A549 (cell line): ENCODE results near the gene SYNC. TPM values are rescaled to one million over a fixed set of nuclear protein-coding genes. Genes with fewer than 3 reads are reported as not detected.
"Not testable (repeated sequence)": the region's sequence is repeated elsewhere in the genome, so short reads cannot be mapped to it uniquely, and the experiment has no call there.

Experiments used
- ATAC-seq, 2 experiments: fragments of 200-7000 bp in 1 of 2; fragments of >200 bp in 1 of 2; cut with Nextera tagmentation in 1 of 2; cut with Tn5 transposase in 1 of 2; 3 replicates each; pipeline versions ENCODE4 v1.8.0 to v1.9.1; 2018 to 2020; ENCODE audit warnings: mild to moderate bottlenecking in 1 of 2, moderate library complexity in 1 of 2
- CTCF ChIA-PET: fragments of 300-600 bp; sonication (Branson Sonifier 250); formaldehyde crosslinking; extraction: SDS; loops from one replicate; lab custom pipeline; 2021; ENCODE audit warnings: antibody characterized with exemption, inconsistent platforms; lab: Yijun Ruan, JAX
- POLR2A ChIA-PET: fragments of 350-600 bp; formaldehyde crosslinking; extraction: SDS; loops from one replicate; lab custom pipeline; 2021; ENCODE audit warnings: antibody characterized with exemption, inconsistent platforms; lab: Yijun Ruan, JAX
- DNase-seq, 2 experiments: peaks; one replicate each; pipeline versions ENCODE4 v3.0.0 to v3.0.0-alpha.2; 2011 to 2016; ENCODE audit warnings: low read depth in 1 of 2, low spot score in 1 of 2
- FAIRE-seq: peaks from 2 replicates; lab custom pipeline; 2011; peaks lifted over from hg19 to GRCh38; lab: Jason Lieb, UNC
- H3K27ac ChIP-seq, 2 experiments: fragments of >200 bp; sonication (Bioruptor Twin); formaldehyde crosslinking; 3 replicates each; pipeline ENCODE4 v1.5.1; 2016 to 2017
- H3K4me1 ChIP-seq: fragments of >200 bp; sonication (Bioruptor Twin); formaldehyde crosslinking; 3 replicates; pipeline ENCODE4 v1.6.1; 2016
- H3K4me2 ChIP-seq: fragments of >200 bp; sonication (Bioruptor Twin); formaldehyde crosslinking; 3 replicates; pipeline ENCODE4 v1.6.1; 2016
- H3K4me3 ChIP-seq: fragments of >200 bp; sonication (Bioruptor Twin); formaldehyde crosslinking; 3 replicates; pipeline ENCODE4 v1.5.1; 2016
- H3K9me3 ChIP-seq: fragments of >200 bp; sonication (Bioruptor Twin); formaldehyde crosslinking; 3 replicates; pipeline ENCODE4 v1.6.1; 2016
- ATOH8 ChIP-seq: fragments of 250-450 bp; sonication (Bioruptor Pico); IDR thresholded peaks from 2 replicates; pipeline ENCODE4 v1.5.0; 2020; ENCODE audit warnings: low read depth, mild to moderate bottlenecking, moderate library complexity
- CEBPB ChIP-seq, 2 experiments: fragments of >200 bp in 1 of 2; sonication (Bioruptor Twin) in 1 of 2; formaldehyde crosslinking in 1 of 2; IDR thresholded peaks; 2 replicates each; pipeline ENCODE4 v1.6.1; 2012 to 2016
- ELK1 ChIP-seq: fragments of 150-350 bp; IDR thresholded peaks from 2 replicates; pipeline ENCODE4 v1.6.1; 2014; ENCODE audit warnings: low read depth, mild to moderate bottlenecking, low read length
- EP300 ChIP-seq, 2 experiments: fragments of >200 bp; sonication (Bioruptor Twin); formaldehyde crosslinking; IDR thresholded peaks; 2 replicates in 1 of 2; 3 replicates in 1 of 2; pipeline ENCODE4 v1.6.1; 2016 to 2017
- FOSL2 ChIP-seq, 2 experiments: fragments of 450-650 bp in 1 of 2; fragments of >200 bp in 1 of 2; sonication (Bioruptor Twin) in 1 of 2; formaldehyde crosslinking; IDR thresholded peaks; 2 replicates each; pipeline versions ENCODE4 v1.5.0 to v1.6.1; 2016 to 2020; ENCODE audit warnings: mild to moderate bottlenecking in 1 of 2, moderate library complexity in 1 of 2
- HDAC2 ChIP-seq: fragments of 200-600 bp; sonication (generic); IDR thresholded peaks from 2 replicates; pipeline ENCODE4 v1.6.1; 2016
- HES2 ChIP-seq: fragments of >200 bp; sonication (Bioruptor Twin); formaldehyde crosslinking; IDR thresholded peaks from 2 replicates; pipeline ENCODE4 v1.6.1; 2016
- HOXA7 ChIP-seq: fragments of 250-450 bp; sonication (Bioruptor Pico); IDR thresholded peaks from 2 replicates; pipeline ENCODE4 v1.5.0; 2020; ENCODE audit warnings: mild to moderate bottlenecking, moderate library complexity
- HOXB5 ChIP-seq: fragments of 250-450 bp; sonication (Bioruptor Pico); IDR thresholded peaks from 2 replicates; pipeline ENCODE4 v1.5.0; 2020; ENCODE audit warnings: mild to moderate bottlenecking, moderate library complexity
- JUN ChIP-seq, 2 experiments: fragments of >200 bp; sonication (Bioruptor Twin); formaldehyde crosslinking; IDR thresholded peaks; 2 replicates in 1 of 2; 3 replicates in 1 of 2; pipeline ENCODE4 v1.6.1; 2016 to 2017
- KDM1A ChIP-seq: fragments of 200-600 bp; sonication (generic); IDR thresholded peaks from 2 replicates; pipeline ENCODE4 v1.6.1; 2016; ENCODE audit warnings: low read depth, mild to moderate bottlenecking
- NFE2L2 ChIP-seq: fragments of 150-350 bp; conservative IDR thresholded peaks from 2 replicates; pipeline ENCODE4 v1.6.1; 2014; ENCODE audit warnings: low read length
- NPAS2 ChIP-seq: fragments of 250-450 bp; sonication (Bioruptor Pico); IDR thresholded peaks from 2 replicates; pipeline ENCODE4 v1.8.0; 2022; ENCODE audit warnings: mild to moderate bottlenecking, moderate library complexity, borderline replicate concordance
- PBX3 ChIP-seq: IDR thresholded peaks from 2 replicates; pipeline ENCODE4 v1.6.1; 2012
- RCOR1 ChIP-seq: fragments of 150-350 bp; IDR thresholded peaks from 2 replicates; pipeline ENCODE4 v1.6.1; 2014; ENCODE audit warnings: antibody characterized with exemption, low read length, low read depth
- SMC3 ChIP-seq: fragments of >200 bp; sonication (Bioruptor Twin); formaldehyde crosslinking; IDR thresholded peaks from 3 replicates; pipeline ENCODE4 v1.6.1; 2018; ENCODE audit warnings: inconsistent platforms
- SREBF2 ChIP-seq: fragments of 450-650 bp; IDR thresholded peaks from 2 replicates; pipeline ENCODE4 v1.6.1; 2014; ENCODE audit warnings: mild to moderate bottlenecking, moderate library complexity
- USF2 ChIP-seq: fragments of 450-650 bp; IDR thresholded peaks from 2 replicates; pipeline ENCODE4 v1.6.1; 2014; ENCODE audit warnings: antibody characterized with exemption
- ZFP36 ChIP-seq: fragments of 450-650 bp; IDR thresholded peaks from 2 replicates; pipeline ENCODE4 v1.6.1; 2014; ENCODE audit warnings: borderline replicate concordance; ENCODE audit not compliant: partially characterized antibody
- ZNF302 ChIP-seq: fragments of 250-450 bp; sonication (Bioruptor Pico); IDR thresholded peaks from 2 replicates; pipeline ENCODE4 v1.9.0; 2021; ENCODE audit warnings: inconsistent platforms, mild to moderate bottlenecking, moderate library complexity
- ZSCAN20 ChIP-seq: fragments of 250-450 bp; sonication (Bioruptor Pico); IDR thresholded peaks from 2 replicates; pipeline ENCODE4 v1.8.0; 2022; ENCODE audit warnings: mild to moderate bottlenecking, moderate library complexity
- WGBS: methylation state at CpG from one replicate; pipeline ENCODE4 v1.1.6; 2017; ENCODE audit errors: missing lambda C conversion rate; 5-methylcytosine and 5-hydroxymethylcytosine counted together
- polyA plus RNA-seq, 4 experiments: library from polyadenylated mRNA; depleted of rRNA in 3 of 4; stranded (reverse); fragments of >200 nt; fragmentation: RNase III in 1 of 4; extraction: RNeasy Plus Mini Kit Qiagen cat#74134 plus additional on column Dnase treatment in 1 of 4; gene quantifications; 2 replicates in 3 of 4; 3 replicates in 1 of 4; pipeline ENCODE4 v1.2.3, GENCODE V29; 2011 to 2017

Gene SYNC
- polyA plus RNA-seq, 2 of the 4 experiments (the other 2 are of a cell fraction): 7.7 to 12.0 TPM

GRCh38 chr1:32647308-32648134 is 55.0 kb downstream of the SYNC start:
- ChIA-PET POLR2A (no interaction called here), CTCF (interaction anchor here (0.6 kb wide), 2 partner anchors 118 to 344 kb away, joined by 3 read pairs; no protein-coding TSS in a partner anchor)
- Histone ChIP-seq H3K27ac (no peak overlapping the region), H3K9me3 (no peaks in the 10 kb centered on the region), H3K4me3 (no peak overlapping the region), H3K4me1 (peaks cover 10% of the 10 kb centered on the region), H3K4me2 (peak overlapping the region; percentile 8; the same call in 1 of the 3 replicates)
- FAIRE-seq (no peak), ATAC-seq (no peak), DNase-seq (no peak)
- WGBS: 93% methylated on average over 6 of the region's 6 CpGs
- TF ChIP-seq ELK1: no peak
- TF ChIP-seq HOXA7 (CRISPR knock-in tag): no peak
- no peak for TF ChIP-seq ATOH8
- no peak for TF ChIP-seq FOSL2 (IDR thresholded peaks at IDR 0.05)
- TF ChIP-seq FOSL2 (CRISPR knock-in tag; IDR thresholded peaks at IDR 0.05): no peak
- TF ChIP-seq HES2: no peak
- no peak for TF ChIP-seq PBX3
- TF ChIP-seq EP300 (IDR thresholded peaks at IDR 0.05): no peak

- no peak overlapping the region for H3K4me2 ChIP-seq
- H3K9me3 ChIP-seq: no peaks in the 10 kb centered on the region
- ATAC-seq: no peak
- H3K4me3 ChIP-seq: no peak overlapping the region
- TF ChIP-seq ZSCAN20: no peak
- CTCF ChIA-PET: interaction anchor here (0.6 to 1.1 kb wide), 3 partner anchors 56 to 199 kb away, joined by 3 to 4 read pairs (median 3); no protein-coding TSS in a partner anchor
- no peak overlapping the region for H3K27ac ChIP-seq
- no peak for DNase-seq
- WGBS: 90% methylated on average over 4 of the region's 4 CpGs
- no peak for FAIRE-seq
- peaks cover 5% of the 10 kb centered on the region; the same call in 1 of the 3 replicates for H3K4me1 ChIP-seq
- POLR2A ChIA-PET: no interaction called here
Measured at GRCh38 chr1:32644426-32644825, 58.1 kb downstream of the SYNC start.

GRCh38 chr1:32642292-32642827 is 60.2 kb downstream of the SYNC start:
- not testable (repeated sequence) for ATAC-seq, FAIRE-seq
- 93% methylated on average over 8 of the region's 8 CpGs for WGBS

GRCh38 chr1:32639489-32640075 is 63.0 kb downstream of the SYNC start:
- no peak overlapping the region for H3K4me2 ChIP-seq
- no peak for TF ChIP-seq JUN (IDR thresholded peaks at IDR 0.05)
- TF ChIP-seq NFE2L2: no peak
- TF ChIP-seq SREBF2: no peak
- TF ChIP-seq HOXB5 (CRISPR knock-in tag): no peak
- TF ChIP-seq NPAS2 (CRISPR knock-in tag): no peak
- no peak for TF ChIP-seq ZFP36
- no peak for TF ChIP-seq HDAC2
- TF ChIP-seq SMC3: no peak
- TF ChIP-seq CEBPB (IDR thresholded peaks at IDR 0.05): no peak
- TF ChIP-seq KDM1A: no peak
- TF ChIP-seq ZNF302 (CRISPR knock-in tag): no peak
- no peak for TF ChIP-seq RCOR1
- no peak for TF ChIP-seq USF2
- ChIA-PET CTCF (interaction anchor here (1.0 to 1.3 kb wide), 2 partner anchors 15 to 119 kb away, joined by 3 to 4 read pairs; no protein-coding TSS in a partner anchor), POLR2A (interaction anchor here (0.6 kb wide), 1 partner anchor 23 kb away, joined by 3 read pairs; no protein-coding TSS in a partner anchor)
- ATAC-seq (no peak), FAIRE-seq (no peak), DNase-seq (no peak)
- H3K4me3 ChIP-seq: no peak overlapping the region
- no peaks in the 10 kb centered on the region for H3K9me3 ChIP-seq
- 86% methylated on average over 1 of the region's 1 CpG for WGBS
- H3K4me1 ChIP-seq: peaks cover 13% of the 10 kb centered on the region; the same call in 2 of the 3 replicates
- H3K27ac ChIP-seq: no peak overlapping the region

More at GRCh38 chr1:32642292-32642827, 60.2 kb downstream of the SYNC start:
- H3K4me1 ChIP-seq, H3K4me3 ChIP-seq, POLR2A ChIA-PET, H3K9me3 ChIP-seq, DNase-seq, H3K4me2 ChIP-seq, H3K27ac ChIP-seq: not testable (repeated sequence)
- CTCF ChIA-PET: interaction anchor here (0.6 kb wide), 1 partner anchor 291 kb away, joined by 4 read pairs; no protein-coding TSS in a partner anchor
